Measurements from ENCODE around the gene GRB10.

The GRB10 gene

DNA sequence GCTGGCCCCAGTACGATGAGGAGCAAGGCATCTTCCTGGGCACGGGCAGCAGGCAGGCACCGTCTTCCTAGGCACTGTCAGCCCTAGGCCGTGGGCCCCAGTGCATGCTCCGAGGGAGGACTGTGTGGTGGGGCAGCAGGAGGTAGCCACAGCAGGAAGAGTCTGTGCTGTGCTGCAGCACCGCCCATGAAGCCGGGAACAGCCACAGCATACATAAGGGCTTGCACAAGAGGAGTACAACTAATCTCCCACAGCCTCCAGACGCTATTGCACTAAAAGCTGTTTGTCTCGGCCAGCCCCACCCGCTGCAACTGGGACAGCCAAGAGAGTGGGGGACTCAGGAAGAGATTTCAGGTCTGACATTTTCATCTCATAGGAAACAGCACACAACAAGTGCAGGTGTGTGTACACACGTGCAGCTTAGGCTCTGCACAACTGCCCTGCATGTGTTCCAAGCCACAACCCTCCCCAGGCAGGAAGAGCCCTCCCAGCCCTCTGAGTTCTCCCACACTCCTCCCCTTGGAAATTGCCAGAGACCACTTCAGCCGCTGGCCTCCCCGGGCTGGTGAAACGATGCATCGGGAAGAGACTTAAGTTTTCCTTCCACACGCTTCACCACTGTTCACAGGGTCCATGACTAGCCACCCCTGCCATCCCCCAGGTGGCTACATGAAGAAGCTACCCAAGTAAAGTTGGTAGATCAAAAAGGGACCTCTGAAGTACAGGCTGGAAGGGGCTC, 129.4 kb downstream of the GRB10 start:
- DNase-seq (ENCODE audit: low read depth), result no peak

- no peak for DNase-seq (ENCODE audit: low read depth)
These were observed 130.1 kb downstream of the GRB10 start for GRCh38 chr7:50652400-50653125.

DNA sequence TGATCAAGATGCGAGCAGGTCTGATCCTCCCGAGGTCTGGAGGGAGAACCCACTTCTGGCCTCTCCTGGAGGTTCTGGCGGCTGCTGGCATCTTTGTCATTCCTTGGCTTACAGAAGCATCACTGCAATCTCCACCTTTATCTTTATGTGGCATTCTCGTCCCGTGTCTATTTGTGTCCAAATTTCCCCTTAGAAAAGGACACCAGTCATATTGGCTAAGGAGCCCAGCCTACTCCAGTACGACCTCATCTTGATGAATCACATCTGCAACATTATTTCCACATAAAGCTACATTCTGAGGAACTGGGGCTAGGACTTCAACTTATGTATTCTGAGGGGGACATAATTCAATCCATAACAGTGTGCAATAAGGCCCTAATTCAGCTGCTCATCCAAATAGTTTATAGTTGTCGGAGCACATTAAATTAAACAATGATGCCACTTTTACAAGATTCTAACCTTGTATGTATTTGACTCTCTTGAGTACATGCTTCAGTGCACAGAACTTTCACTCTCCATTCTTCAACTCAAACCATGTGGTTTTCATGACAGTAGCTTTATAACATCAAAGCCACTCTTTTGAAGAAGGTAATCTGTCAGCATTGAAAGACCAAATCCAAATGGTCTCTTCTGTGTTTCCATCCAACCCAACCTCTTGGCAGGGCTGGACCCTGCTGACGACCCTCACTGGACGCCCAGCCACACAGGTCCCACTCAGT, 131.3 kb downstream of the GRB10 start:
- DNase-seq (ENCODE audit: low read depth), result no peak

DNA sequence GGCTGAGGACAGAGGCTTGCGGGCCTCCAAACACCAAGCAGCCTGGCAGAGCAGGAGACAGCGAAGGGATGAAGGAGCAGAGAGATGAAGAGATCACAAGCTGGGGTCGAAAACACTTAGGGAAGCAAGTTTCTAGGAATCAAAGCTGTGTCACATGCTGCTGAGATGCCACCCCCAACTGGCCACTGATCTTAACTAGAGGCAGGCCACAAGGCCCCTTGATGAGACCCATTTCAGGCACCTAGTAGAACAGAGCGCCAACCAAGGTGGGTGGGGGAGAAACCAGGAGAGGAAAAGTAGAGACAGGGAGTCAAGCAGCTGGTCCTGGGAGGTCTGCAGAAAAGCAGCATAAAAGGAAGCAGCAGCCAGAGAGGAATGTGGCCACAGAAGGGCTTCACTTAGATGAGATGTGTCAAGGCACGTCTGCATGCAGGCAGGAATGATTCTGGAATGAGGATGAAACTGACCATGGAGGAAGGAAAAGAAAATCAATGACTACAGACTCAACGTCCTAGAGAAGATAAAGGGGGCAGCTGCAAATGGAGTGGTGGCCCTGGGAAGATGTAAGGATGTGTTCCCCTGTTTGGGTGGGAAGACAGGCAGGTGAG, 132.5 kb downstream of the GRB10 start:
- no peak for DNase-seq (ENCODE audit: low read depth)

- DNase-seq (ENCODE audit: low read depth), result no peak
These were observed 133.3 kb downstream of the GRB10 start for GRCh38 chr7:50649259-50649885.

DNA sequence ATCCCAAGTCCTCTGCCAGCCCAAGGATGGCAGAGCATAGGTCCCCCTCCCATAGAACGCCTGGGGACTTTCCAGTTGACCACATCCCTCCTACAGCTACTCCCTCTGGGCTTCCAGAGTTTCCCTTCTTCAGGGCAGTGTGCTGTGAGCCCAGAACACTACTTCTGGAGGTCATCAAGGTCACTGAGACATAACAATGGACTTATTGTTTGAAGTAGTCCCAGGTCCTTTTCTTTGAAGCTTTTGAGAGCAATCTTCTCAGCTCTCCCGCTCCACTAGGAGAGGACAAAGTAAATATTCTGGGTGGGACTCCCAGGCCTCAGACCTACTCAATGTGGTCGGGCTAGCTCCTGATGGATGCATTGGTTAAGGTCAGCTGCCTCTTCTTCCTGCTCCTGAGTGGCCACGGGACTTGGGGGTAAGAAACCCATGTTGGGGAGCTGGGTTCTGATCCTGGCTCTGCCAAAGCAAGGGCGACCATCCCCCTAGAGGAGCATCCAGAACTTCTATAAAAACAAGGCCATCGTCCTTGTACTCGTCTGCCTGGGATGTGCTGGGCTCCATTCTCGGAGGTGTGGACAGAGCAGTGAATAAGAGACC, 134.0 kb downstream of the GRB10 start:
- no peak for DNase-seq (ENCODE audit: low read depth)

- no peak for DNase-seq (ENCODE audit: low read depth)
These were observed 134.6 kb downstream of the GRB10 start for GRCh38 chr7:50648076-50648475.

DNA sequence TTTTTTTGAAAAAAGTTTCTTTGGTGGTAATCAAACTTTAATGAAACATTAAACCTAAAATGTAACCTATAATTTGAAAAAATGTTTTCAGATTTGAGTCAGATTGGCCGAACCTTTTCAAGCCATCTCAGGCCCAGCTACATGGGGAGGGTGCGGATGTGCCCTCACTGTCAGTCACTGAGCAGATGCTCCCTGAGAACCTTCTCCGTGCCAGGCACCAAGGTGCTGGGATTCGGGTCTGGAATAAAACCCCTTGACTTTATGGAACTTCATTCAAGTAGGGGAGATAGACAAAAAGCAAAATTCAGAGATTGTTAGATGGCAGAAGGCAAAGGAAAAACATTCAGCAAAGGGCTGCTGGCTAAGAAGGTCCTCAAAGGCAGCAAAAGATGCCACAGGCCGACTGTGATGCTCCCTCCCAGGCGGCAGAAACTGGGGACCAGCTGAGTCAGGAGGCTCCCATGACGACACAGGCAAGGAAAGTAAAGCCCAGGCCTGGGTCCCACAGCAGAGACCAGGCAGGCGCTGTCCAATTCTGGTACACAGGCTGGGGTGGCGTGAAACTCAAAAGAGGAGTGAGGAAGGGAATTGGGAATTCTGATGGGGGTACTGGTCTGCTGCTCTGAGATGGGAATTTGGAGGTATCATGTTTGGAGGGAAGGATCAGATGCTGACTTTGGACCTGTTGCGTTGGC, 135.3 kb downstream of the GRB10 start:
- no peak for DNase-seq (ENCODE audit: low read depth)

DNA sequence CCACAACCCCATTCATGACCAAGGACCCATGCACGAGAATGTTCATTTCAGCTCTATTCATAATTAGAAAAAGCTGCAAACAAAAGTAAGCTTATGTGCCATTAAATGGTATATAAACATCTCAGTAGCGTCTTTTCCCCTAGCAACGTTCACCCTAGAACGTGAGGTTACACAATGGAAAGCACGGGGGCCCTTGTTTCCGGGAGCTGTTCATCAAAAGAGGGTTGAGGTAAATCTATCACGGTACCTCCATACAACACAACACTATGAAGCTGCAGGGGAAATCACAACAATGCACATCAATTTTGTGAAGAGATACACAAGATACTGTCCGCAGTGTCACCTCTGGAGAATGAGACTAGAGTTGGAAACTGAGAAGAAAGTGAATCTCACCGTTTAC, 136.6 kb downstream of the GRB10 start:
- no peak for DNase-seq (ENCODE audit: low read depth)

- DNase-seq (ENCODE audit: low read depth), result no peak
These were observed 137.5 kb downstream of the GRB10 start for GRCh38 chr7:50645186-50645585.

GRCh38 chr7:50644586-50644985, 138.1 kb downstream of the GRB10 start:
- no peak for DNase-seq (ENCODE audit: low read depth)

DNA sequence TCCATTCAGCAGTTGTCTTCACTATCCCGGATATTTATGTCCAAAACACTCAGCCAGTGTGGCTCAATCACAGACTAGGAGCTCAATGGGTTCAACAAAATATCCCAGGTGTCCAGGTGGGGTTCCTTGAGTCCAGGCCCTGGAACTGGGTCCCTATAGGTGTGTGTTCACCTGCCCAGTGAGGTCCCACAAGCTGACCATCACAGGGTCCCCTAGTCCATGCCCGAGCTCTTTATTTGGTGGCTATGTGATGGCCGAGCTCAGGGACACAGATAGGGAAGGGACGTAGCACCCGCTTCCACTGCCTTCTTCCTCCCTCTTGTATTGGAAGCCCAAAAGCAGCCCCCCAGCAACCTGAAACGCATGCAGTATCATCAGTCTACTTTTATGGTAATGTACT, 138.6 kb downstream of the GRB10 start:
- no peak for DNase-seq (ENCODE audit: low read depth)

GRCh38 chr7:50641442-50642405, 141.0 kb downstream of the GRB10 start:
- no peak for DNase-seq (ENCODE audit: low read depth)

DNA sequence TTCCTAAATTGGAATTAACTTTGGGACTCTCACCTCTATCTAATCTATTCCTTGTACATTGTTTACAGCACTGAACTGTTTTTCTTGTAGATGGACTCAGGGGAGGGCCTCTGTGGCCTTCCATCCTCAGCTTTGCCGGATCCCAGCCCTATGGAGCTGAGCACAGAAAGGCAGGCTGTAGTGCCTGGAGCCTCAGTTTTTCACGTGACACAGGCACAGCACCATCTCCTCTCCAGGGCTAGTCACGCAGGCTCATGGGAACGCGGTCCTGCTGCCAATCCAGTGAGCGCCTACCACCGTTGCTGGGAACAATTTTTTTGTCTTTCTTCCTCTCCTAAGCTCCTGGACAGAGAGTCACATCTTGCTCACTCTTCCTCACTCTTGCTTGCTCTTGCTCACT, 141.9 kb downstream of the GRB10 start:
- DNase-seq (ENCODE audit: low read depth), result no peak

- no peak for DNase-seq (ENCODE audit: low read depth)
These were observed 142.4 kb downstream of the GRB10 start for GRCh38 chr7:50640256-50640655.

DNA sequence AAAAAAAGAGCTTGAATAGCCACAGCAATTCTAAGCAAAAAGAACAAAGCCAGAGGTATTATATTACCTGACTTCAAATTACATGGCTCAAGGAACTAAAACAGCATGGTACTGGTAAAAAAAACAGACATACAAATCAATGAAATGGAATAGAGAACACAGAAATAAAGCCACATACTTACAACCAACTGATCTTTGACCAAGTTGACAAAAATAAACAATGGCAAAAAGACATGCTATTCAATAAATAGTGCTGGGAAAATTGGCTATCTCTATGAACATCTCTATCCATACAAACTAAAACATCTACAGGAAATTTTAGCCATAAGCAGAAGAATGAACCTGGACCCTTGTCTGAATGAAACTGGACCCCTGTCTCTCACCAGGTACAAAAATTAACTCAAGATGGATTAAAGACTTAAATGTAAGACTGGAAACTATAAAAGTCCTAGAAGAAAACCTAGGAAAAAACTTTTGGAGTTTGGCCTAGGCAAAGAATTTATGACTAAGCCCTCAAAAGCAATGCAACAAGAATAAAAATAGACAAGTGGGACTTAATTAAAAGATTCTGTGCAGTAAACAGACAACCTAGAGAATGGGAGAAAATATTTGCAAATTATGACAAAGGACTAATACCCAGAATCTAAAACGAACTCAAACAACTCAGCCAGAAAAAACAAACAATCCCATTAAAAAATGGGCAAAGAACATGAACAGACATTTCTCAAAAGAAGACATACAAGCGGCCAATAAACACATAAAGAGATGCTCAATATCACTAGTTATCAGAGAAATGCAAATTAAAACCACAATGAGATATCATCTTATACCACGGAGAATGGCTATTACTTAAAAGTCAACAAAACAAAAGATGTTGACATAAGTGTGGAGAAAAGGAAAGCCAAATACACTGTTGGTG, 144.7 kb downstream of the GRB10 start:
- DNase-seq (ENCODE audit: low read depth), result no peak

DNA sequence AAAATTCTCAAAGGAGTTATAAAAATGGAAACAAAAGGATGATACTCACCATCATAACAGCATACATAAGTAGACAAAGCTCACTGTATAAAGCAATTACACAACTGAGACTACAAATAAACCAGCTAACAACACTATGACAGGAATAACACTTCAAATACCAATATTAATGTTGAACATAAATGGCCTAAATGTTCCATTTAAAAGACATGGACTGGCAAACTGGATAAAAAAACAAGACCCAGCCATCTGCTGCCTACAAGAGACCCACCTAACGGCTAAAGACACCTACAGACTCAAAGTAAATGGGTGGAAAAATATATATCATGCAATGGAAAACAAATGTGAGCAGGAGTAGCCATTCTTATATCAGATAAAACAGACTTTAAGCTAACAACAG, 148.3 kb downstream of the GRB10 start:
- no peak for DNase-seq (ENCODE audit: low read depth)

GRCh38 chr7:50633414-50633710, 149.3 kb downstream of the GRB10 start:
- no peak for DNase-seq (ENCODE audit: low read depth)
